MM.1S (cell line): ENCODE data around the gene APCDD1L.

Experiments
- DNase-seq: peaks from one replicate; pipeline ENCODE4 v3.0.0-alpha.2; 2015
- H2AFZ ChIP-seq: fragments of 300-600 bp; sonication (generic); 2 replicates; pipeline ENCODE4 v1.6.0; 2016; ENCODE audit warnings: antibody characterized with exemption, low read length
- H3F3A ChIP-seq: fragments of 300-600 bp; sonication (generic); 2 replicates; pipeline ENCODE4 v1.6.1; 2016; ENCODE audit warnings: mild to moderate bottlenecking, antibody characterized with exemption, low read length, moderate library complexity, mixed read lengths; ENCODE audit not compliant: insufficient read depth
- H3K27ac ChIP-seq: fragments of 300-600 bp; sonication (generic); 2 replicates; pipeline ENCODE4 v1.5.1; 2016; ENCODE audit warnings: mild to moderate bottlenecking, low read length
- H3K27me3 ChIP-seq: fragments of 300-600 bp; sonication (generic); replicated peaks from 2 replicates; pipeline ENCODE4 v1.6.0; 2016; ENCODE audit warnings: low read length; ENCODE audit not compliant: insufficient read depth
- H3K36me3 ChIP-seq: fragments of 300-600 bp; sonication (generic); replicated peaks from 2 replicates; pipeline ENCODE4 v1.6.1; 2016; ENCODE audit warnings: mild to moderate bottlenecking, low read length, mixed read lengths; ENCODE audit not compliant: insufficient read depth
- H3K4me1 ChIP-seq: fragments of 300-600 bp; sonication (generic); 2 replicates; pipeline ENCODE4 v1.6.1; 2016; ENCODE audit warnings: low read length, mixed read lengths
- H3K4me2 ChIP-seq: fragments of 300-600 bp; sonication (generic); 2 replicates; pipeline ENCODE4 v1.6.0; 2016; ENCODE audit warnings: low read depth, low read length
- H3K4me3 ChIP-seq: fragments of 300-600 bp; sonication (generic); 2 replicates; pipeline ENCODE4 v1.5.1; 2016; ENCODE audit warnings: low read length, mixed read lengths
- H3K79me2 ChIP-seq: fragments of 300-600 bp; sonication (generic); 2 replicates; pipeline ENCODE4 v1.6.1; 2016; ENCODE audit warnings: mixed run types, low read length, mixed read lengths
- H3K9ac ChIP-seq: fragments of 300-600 bp; sonication (generic); 2 replicates; pipeline ENCODE4 v1.6.1; 2016; ENCODE audit warnings: low read length, mixed read lengths
- H3K9me2 ChIP-seq: fragments of 300-600 bp; sonication (generic); replicated peaks from 2 replicates; pipeline ENCODE4 v1.6.1; 2016; ENCODE audit warnings: mild to moderate bottlenecking, low read length, mixed read lengths; ENCODE audit not compliant: insufficient read depth
- H3K9me3 ChIP-seq: fragments of 300-600 bp; sonication (generic); replicated peaks from 2 replicates; pipeline ENCODE4 v1.6.1; 2016; ENCODE audit warnings: mild to moderate bottlenecking, low read length, mixed read lengths; ENCODE audit not compliant: insufficient read depth
- H4K20me1 ChIP-seq: fragments of 300-600 bp; sonication (generic); 2 replicates; pipeline ENCODE4 v1.6.1; 2016; ENCODE audit warnings: mild to moderate bottlenecking, low read length, moderate library complexity, mixed read lengths; ENCODE audit not compliant: insufficient read depth
- EZH2 ChIP-seq: fragments of 300-600 bp; sonication (generic); optimal IDR thresholded peaks from 2 replicates; pipeline ENCODE3; 2017; ENCODE audit warnings: low read depth, mild to moderate bottlenecking, antibody characterized with exemption, low read length, mixed read lengths
- EZH2phosphoT487 ChIP-seq: fragments of 300-600 bp; sonication (generic); IDR thresholded peaks from 2 replicates; pipeline ENCODE4 v1.6.1; 2018; ENCODE audit warnings: antibody characterized with exemption, low read length
- TF ChIP-seq, protein P1 (sequence below): fragments of 300-600 bp; sonication (generic); IDR thresholded peaks from 2 replicates; pipeline ENCODE4 v1.5.1; 2016; ENCODE audit warnings: antibody characterized with exemption, low read length, mixed read lengths

APCDD1L gene

GRCh38 chr20:58479726-58480440, 35.3 kb downstream of the APCDD1L start:
- Histone ChIP-seq H3K4me1 (no peaks in the 10 kb centered on the region), H2AFZ (no peak overlapping the region), H3K79me2 (no peaks in the 10 kb centered on the region), H3F3A (no peaks in the 10 kb centered on the region), H3K9me3 (no peaks in the 10 kb centered on the region), H3K36me3 (no peaks in the 10 kb centered on the region), H3K9ac (no peak overlapping the region), H3K4me2 (no peak overlapping the region), H3K4me3 (no peak overlapping the region), H4K20me1 (no peaks in the 10 kb centered on the region), H3K27ac (no peak overlapping the region), H3K9me2 (no peaks in the 10 kb centered on the region), H3K27me3 (no peaks in the 10 kb centered on the region)
- no peak for DNase-seq
- TF ChIP-seq EZH2phosphoT487 (no peak), EZH2 (no peak)
- TF ChIP-seq, protein P1, sequence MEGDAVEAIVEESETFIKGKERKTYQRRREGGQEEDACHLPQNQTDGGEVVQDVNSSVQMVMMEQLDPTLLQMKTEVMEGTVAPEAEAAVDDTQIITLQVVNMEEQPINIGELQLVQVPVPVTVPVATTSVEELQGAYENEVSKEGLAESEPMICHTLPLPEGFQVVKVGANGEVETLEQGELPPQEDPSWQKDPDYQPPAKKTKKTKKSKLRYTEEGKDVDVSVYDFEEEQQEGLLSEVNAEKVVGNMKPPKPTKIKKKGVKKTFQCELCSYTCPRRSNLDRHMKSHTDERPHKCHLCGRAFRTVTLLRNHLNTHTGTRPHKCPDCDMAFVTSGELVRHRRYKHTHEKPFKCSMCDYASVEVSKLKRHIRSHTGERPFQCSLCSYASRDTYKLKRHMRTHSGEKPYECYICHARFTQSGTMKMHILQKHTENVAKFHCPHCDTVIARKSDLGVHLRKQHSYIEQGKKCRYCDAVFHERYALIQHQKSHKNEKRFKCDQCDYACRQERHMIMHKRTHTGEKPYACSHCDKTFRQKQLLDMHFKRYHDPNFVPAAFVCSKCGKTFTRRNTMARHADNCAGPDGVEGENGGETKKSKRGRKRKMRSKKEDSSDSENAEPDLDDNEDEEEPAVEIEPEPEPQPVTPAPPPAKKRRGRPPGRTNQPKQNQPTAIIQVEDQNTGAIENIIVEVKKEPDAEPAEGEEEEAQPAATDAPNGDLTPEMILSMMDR, result no peak

DNA sequence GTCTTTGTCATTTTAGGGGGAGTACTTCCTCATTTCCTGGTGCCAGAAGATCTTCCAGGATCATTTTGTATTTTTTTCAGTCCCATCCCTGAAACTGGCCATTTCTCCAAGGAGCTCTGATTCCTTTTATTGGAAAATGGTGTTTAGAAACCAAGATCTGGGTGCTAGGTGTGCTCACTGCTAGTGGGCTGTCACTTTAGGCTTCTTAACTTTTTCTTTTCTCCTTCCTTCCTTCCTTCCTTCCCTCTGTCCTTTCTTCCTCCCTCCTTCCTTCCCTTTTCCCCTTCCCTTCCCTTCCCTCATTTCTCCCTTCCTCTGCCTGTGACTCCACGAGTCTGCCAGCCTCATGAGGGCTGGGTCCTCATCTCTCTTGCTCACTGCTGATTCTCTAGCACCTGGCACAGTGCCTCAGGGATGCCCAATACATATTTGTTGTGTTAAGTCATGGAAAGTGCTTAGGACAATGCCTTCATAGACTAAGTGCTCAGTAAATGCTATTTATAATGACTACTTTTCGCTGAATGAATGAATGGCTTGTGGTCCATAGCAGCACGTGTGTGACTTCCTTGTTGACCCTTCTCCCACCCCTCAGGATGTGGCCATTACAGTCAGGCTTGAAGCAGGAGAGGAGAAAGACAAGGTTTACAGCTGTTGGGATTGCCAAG, 36.9 kb downstream of the APCDD1L start:
- no peaks in the 10 kb centered on the region for H3K4me1 ChIP-seq
- no peaks in the 10 kb centered on the region for H3K27me3 ChIP-seq
- H2AFZ ChIP-seq, result no peak overlapping the region
- H3K4me3 ChIP-seq, result no peak overlapping the region
- TF ChIP-seq, protein P1, result no peak
- TF ChIP-seq EZH2phosphoT487 (no peak), EZH2 (no peak)
- H4K20me1 ChIP-seq, result no peaks in the 10 kb centered on the region
- no peaks in the 10 kb centered on the region for H3K36me3 ChIP-seq
- H3F3A ChIP-seq, result no peaks in the 10 kb centered on the region
- no peak overlapping the region for H3K9ac ChIP-seq
- H3K9me3 ChIP-seq, result no peaks in the 10 kb centered on the region
- no peak overlapping the region for H3K4me2 ChIP-seq
- DNase-seq, result no peak
- H3K27ac ChIP-seq, result no peak overlapping the region
- H3K9me2 ChIP-seq, result no peaks in the 10 kb centered on the region
- no peaks in the 10 kb centered on the region for H3K79me2 ChIP-seq

GRCh38 chr20:58475466-58475865, 39.7 kb downstream of the APCDD1L start:
- Histone ChIP-seq H3K4me3 (no peak overlapping the region), H4K20me1 (no peaks in the 10 kb centered on the region), H3K9me3 (no peaks in the 10 kb centered on the region), H3F3A (no peaks in the 10 kb centered on the region), H3K4me1 (no peaks in the 10 kb centered on the region), H3K36me3 (no peaks in the 10 kb centered on the region), H2AFZ (no peak overlapping the region), H3K27me3 (no peaks in the 10 kb centered on the region), H3K79me2 (no peaks in the 10 kb centered on the region), H3K9me2 (no peaks in the 10 kb centered on the region), H3K4me2 (no peak overlapping the region), H3K27ac (no peak overlapping the region), H3K9ac (no peak overlapping the region)
- TF ChIP-seq, protein P1, result no peak
- TF ChIP-seq EZH2 (no peak), EZH2phosphoT487 (no peak)
- no peak for DNase-seq
